Testis (tissue), 2 donors: Measurements from ENCODE around the gene GATAD2B.

Source experiments
- CTCF ChIP-seq, 3 experiments: fragments of 450-650 bp in 2 of 3; fragments of 200-600 bp in 1 of 3; sonication (generic) in 1 of 3; IDR thresholded peaks; one replicate each; pipeline ENCODE4 v1.5.1; 2016 to 2019; ENCODE audit warnings: antibody characterized with exemption in 3 of 3, mild to moderate bottlenecking in 2 of 3, moderate library complexity in 1 of 3
- POLR2A ChIP-seq: fragments of 450-650 bp; IDR thresholded peaks from one replicate; pipeline ENCODE4 v1.6.1; 2017; ENCODE audit warnings: antibody characterized with exemption, mild to moderate bottlenecking, moderate library complexity

GRCh38 chr1:153774026-153774595 is 148.7 kb downstream of the GATAD2B start:
- TF ChIP-seq CTCF (IDR thresholded peaks at IDR 0.05), result no peak
- no peak for TF ChIP-seq POLR2A
